ENCODE data around the gene STAT3.
"Not testable (repeated sequence)": the region's sequence is repeated elsewhere in the genome, so short reads cannot be mapped to it uniquely, and the experiment has no call there.

Gene STAT3

GRCh38 chr17:42338427-42338985 is 49.7 kb downstream of the STAT3 start:
- Histone ChIP-seq H3K27me3 (ENCODE audit: control insufficient read depth in 1 of 2, insufficient read depth in 2 of 2, low read length in 2 of 2) (no peaks in the 10 kb centered on the region), H3K9ac (ENCODE audit: low read length) (no peak overlapping the region), H3K9me3 (ENCODE audit: low read length) (no peaks in the 10 kb centered on the region), H3K27ac (ENCODE audit: low read depth, low read length) (no peak overlapping the region), H3K4me3 (ENCODE audit: low read depth in 1 of 2, low read length in 2 of 2) (no peak overlapping the region), H3K4me1 (ENCODE audit: insufficient read depth, low read length) (no peaks in the 10 kb centered on the region), H3K36me3 (ENCODE audit: insufficient read depth, low read length) (peaks cover 78% of the 10 kb centered on the region)

DNA sequence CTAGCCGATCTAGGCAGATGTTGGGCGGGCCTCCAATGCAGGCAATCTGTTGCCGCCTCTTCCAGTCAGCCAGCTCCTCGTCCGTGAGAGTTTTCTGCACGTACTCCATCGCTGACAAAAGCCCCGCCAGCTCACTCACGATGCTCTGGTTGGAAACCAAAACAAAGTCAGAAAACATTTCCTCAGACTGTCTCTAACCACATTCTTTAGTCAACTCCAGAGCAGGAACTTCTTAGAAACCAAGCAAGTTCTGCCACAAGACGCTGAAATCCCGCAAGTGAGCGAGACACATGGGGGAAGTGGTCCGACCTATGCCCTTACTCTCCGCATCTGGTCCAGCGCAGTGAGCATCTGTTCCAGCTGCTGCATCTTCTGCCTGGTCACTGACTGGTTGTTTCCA is 50.8 kb downstream of the STAT3 start:
- H3K36me3 ChIP-seq (ENCODE audit: insufficient read depth, low read length) = peaks cover 78% of the 10 kb centered on the region
- no peak overlapping the region for H3K27ac ChIP-seq (ENCODE audit: low read depth, low read length)
- no peaks in the 10 kb centered on the region for H3K9me3 ChIP-seq (ENCODE audit: low read length)

DNA sequence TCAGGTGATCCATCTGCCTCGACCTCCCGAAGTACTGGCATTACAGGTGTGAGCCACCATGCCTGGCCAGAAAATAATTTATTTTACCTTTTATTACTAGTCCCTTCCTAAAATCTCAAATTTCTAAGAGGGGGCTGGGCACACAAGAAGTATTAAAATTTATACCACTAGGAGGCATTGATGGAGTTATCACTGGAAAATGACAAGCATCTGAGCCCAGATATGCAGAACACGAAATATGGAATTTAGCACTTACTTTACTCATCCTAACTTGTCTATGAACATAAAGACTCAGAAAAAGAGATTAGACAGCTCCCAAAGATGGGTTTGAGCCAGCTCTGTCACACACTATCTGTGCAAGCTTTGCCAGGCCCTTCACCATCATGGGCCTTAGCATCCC is 53.6 kb downstream of the STAT3 start:
- Histone ChIP-seq H3K4me3 (ENCODE audit: low read depth in 1 of 2, low read length in 2 of 2) (no peak overlapping the region), H3K4me1 (ENCODE audit: insufficient read depth, low read length) (peaks cover 2% of the 10 kb centered on the region), H3K27me3 (ENCODE audit: control insufficient read depth in 1 of 2, insufficient read depth in 2 of 2, low read length in 2 of 2) (no peaks in the 10 kb centered on the region), H3K36me3 (ENCODE audit: insufficient read depth, low read length) (peaks cover 69% of the 10 kb centered on the region), H3K9ac (ENCODE audit: low read length) (no peak overlapping the region), H3K27ac (ENCODE audit: low read depth, low read length) (no peak overlapping the region), H3K9me3 (ENCODE audit: low read length) (no peaks in the 10 kb centered on the region)

More for the DNA sequence above, 50.8 kb downstream of the STAT3 start:
- Histone ChIP-seq H3K9ac (ENCODE audit: low read length) (no peak overlapping the region), H3K4me3 (ENCODE audit: low read depth in 1 of 2, low read length in 2 of 2) (no peak overlapping the region), H3K27me3 (ENCODE audit: control insufficient read depth in 1 of 2, insufficient read depth in 2 of 2, low read length in 2 of 2) (no peaks in the 10 kb centered on the region), H3K4me1 (ENCODE audit: insufficient read depth, low read length) (no peaks in the 10 kb centered on the region)

DNA sequence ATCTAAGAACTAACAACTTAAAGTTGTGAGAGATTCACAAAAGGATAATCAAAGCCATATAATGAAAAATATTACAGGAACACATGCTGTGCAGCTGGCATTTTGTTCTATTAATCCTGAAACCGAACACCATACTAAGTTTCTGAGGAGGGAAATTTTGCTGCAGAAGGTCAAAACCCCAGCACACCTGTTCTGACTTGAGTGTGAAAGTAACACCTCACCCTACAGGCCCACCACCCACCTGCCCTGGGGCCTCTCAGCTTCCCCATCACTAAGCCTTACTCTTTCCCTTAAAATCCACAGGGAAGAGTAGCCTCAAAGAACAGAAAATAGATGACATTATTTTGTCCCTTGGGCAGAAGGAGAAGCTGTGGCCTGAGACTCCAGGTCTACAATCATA is 55.2 kb downstream of the STAT3 start:
- H3K4me3 ChIP-seq (ENCODE audit: low read depth in 1 of 2, low read length in 2 of 2) = no peak overlapping the region
- H3K9me3 ChIP-seq (ENCODE audit: low read length) = no peaks in the 10 kb centered on the region
- H3K9ac ChIP-seq (ENCODE audit: low read length) = no peak overlapping the region
- H3K4me1 ChIP-seq (ENCODE audit: insufficient read depth, low read length) = peaks cover 16% of the 10 kb centered on the region
- H3K27me3 ChIP-seq (ENCODE audit: control insufficient read depth in 1 of 2, insufficient read depth in 2 of 2, low read length in 2 of 2) = no peaks in the 10 kb centered on the region
- H3K36me3 ChIP-seq (ENCODE audit: insufficient read depth, low read length) = peaks cover 62% of the 10 kb centered on the region
- no peak overlapping the region for H3K27ac ChIP-seq (ENCODE audit: low read depth, low read length)

- H3K27ac ChIP-seq (ENCODE audit: low read depth, low read length) = peak overlapping the region; percentile 28
- H3K4me3 ChIP-seq (ENCODE audit: low read depth in 1 of 2, low read length in 2 of 2) = no peak overlapping the region
- peaks cover 53% of the 10 kb centered on the region for H3K36me3 ChIP-seq (ENCODE audit: insufficient read depth, low read length)
Observed at GRCh38 chr17:42329025-42329976, 58.9 kb downstream of the STAT3 start.

GRCh38 chr17:42325026-42325425 is 63.2 kb downstream of the STAT3 start:
- peaks cover 61% of the 10 kb centered on the region for H3K36me3 ChIP-seq (ENCODE audit: insufficient read depth, low read length)
- H3K9me3 ChIP-seq (ENCODE audit: low read length) = no peaks in the 10 kb centered on the region
- H3K27me3 ChIP-seq (ENCODE audit: control insufficient read depth in 1 of 2, insufficient read depth in 2 of 2, low read length in 2 of 2) = no peaks in the 10 kb centered on the region
- no peak overlapping the region for H3K4me3 ChIP-seq (ENCODE audit: low read depth in 1 of 2, low read length in 2 of 2)
- peak overlapping the region; percentile 23 for H3K27ac ChIP-seq (ENCODE audit: low read depth, low read length)
- H3K9ac ChIP-seq (ENCODE audit: low read length) = no peak overlapping the region
- peaks cover 32% of the 10 kb centered on the region for H3K4me1 ChIP-seq (ENCODE audit: insufficient read depth, low read length)

More at GRCh38 chr17:42329025-42329976, 58.9 kb downstream of the STAT3 start:
- Histone ChIP-seq H3K9me3 (ENCODE audit: low read length) (no peaks in the 10 kb centered on the region), H3K4me1 (ENCODE audit: insufficient read depth, low read length) (peaks cover 23% of the 10 kb centered on the region), H3K9ac (ENCODE audit: low read length) (peak overlapping the region; percentile 13), H3K27me3 (ENCODE audit: control insufficient read depth in 1 of 2, insufficient read depth in 2 of 2, low read length in 2 of 2) (no peaks in the 10 kb centered on the region)

GRCh38 chr17:42323268-42323773 is 64.9 kb downstream of the STAT3 start:
- Histone ChIP-seq H3K27me3 (ENCODE audit: control insufficient read depth in 1 of 2, insufficient read depth in 2 of 2, low read length in 2 of 2) (no peaks in the 10 kb centered on the region), H3K9ac (ENCODE audit: low read length) (no peak overlapping the region), H3K9me3 (ENCODE audit: low read length) (no peaks in the 10 kb centered on the region), H3K4me1 (ENCODE audit: insufficient read depth, low read length) (peaks cover 16% of the 10 kb centered on the region), H3K36me3 (ENCODE audit: insufficient read depth, low read length) (peaks cover 73% of the 10 kb centered on the region), H3K4me3 (ENCODE audit: low read depth in 1 of 2, low read length in 2 of 2) (no peak overlapping the region), H3K27ac (ENCODE audit: low read depth, low read length) (peak overlapping the region; percentile 8)

DNA sequence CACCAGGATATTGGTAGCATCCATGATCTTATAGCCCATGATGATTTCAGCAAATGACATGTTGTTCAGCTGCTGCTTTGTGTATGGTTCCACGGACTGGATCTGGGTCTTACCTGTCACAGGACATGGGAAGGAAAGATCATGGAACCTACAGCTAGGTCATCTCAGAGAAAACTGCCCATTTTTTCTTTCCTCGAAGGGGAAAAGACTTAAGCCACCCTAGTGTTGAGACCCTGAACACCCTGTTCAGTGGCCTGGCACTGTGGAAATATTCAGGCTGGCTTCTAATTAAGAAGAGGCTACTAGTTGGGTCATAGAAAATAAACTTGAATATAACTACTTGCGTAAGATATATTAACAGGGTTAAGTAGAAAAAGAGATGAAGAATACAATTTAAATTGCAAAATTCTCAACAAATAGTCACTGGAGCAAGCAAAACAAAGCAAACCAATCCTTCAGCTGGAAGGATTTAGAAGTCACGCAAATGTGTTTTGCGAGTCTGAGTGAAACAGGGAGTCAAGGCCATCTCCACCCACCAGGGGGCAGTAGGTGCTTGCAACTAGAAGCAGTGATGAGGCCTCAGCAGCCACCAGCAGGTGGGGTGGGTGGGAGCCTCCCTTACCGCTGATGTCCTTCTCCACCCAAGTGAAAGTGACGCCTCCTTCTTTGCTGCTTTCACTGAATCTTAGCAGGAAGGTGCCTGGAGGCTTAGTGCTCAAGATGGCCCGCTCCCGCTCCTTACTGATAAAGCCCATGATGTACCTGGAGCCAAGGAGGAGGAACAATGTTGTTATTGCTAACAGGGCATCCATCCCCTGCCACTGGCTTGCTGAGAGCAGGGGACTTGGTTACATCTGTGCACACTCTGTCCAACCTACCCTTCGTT is 65.6 kb downstream of the STAT3 start:
- Histone ChIP-seq H3K4me3 (ENCODE audit: low read depth in 1 of 2, low read length in 2 of 2) (no peak overlapping the region), H3K27ac (ENCODE audit: low read depth, low read length) (peak overlapping the region; percentile 26), H3K36me3 (ENCODE audit: insufficient read depth, low read length) (peaks cover 76% of the 10 kb centered on the region), H3K27me3 (ENCODE audit: control insufficient read depth in 1 of 2, insufficient read depth in 2 of 2, low read length in 2 of 2) (no peaks in the 10 kb centered on the region), H3K9ac (ENCODE audit: low read length) (peak overlapping the region; percentile 2), H3K4me1 (ENCODE audit: insufficient read depth, low read length) (peaks cover 16% of the 10 kb centered on the region), H3K9me3 (ENCODE audit: low read length) (no peaks in the 10 kb centered on the region)

DNA sequence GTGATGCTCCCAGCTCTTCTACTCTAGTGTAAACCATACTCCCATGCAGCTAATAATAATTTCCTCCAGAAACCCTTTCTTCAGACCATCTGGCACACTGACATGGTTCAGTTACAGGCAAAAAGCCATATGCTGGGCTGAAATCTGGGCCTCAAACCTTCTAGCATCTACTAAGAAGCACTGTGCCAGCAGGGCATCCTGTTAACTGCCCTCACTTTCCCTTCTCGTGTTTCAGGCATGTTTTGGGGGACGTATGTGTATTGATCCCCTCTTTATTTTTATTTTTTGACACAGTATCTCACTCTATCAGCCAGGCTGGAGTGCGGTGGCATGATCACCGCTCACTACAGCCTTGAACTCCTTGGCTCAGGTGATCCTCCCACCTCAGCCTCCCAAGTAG is 66.7 kb downstream of the STAT3 start:
- no peaks in the 10 kb centered on the region for H3K9me3 ChIP-seq (ENCODE audit: low read length)
- H3K27me3 ChIP-seq (ENCODE audit: control insufficient read depth in 1 of 2, insufficient read depth in 2 of 2, low read length in 2 of 2) = no peaks in the 10 kb centered on the region
- peaks cover 78% of the 10 kb centered on the region for H3K36me3 ChIP-seq (ENCODE audit: insufficient read depth, low read length)
- no peak overlapping the region for H3K27ac ChIP-seq (ENCODE audit: low read depth, low read length)
- H3K9ac ChIP-seq (ENCODE audit: low read length) = no peak overlapping the region
- H3K4me1 ChIP-seq (ENCODE audit: insufficient read depth, low read length) = peaks cover 16% of the 10 kb centered on the region
- no peak overlapping the region for H3K4me3 ChIP-seq (ENCODE audit: low read depth in 1 of 2, low read length in 2 of 2)

DNA sequence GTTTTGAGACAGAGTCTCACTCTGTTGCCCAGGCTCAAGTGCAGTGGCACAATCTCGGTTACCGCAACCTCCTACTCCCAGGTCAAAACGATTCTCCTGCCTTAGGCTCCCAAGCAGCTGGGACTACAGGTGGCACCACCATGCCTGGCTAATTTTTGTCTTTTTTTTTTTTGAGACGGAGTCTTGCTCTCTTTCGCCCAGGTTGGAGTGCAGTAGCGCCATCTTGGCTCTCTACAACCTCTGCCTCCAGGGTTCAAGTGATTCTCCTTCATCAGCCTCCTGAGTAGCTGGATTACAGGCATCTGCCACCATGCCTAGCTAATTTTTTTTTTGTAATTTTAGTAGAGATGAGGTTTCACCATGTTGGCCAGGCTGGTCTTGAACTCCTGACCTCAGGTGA is 70.3 kb downstream of the STAT3 start:
- H3K9ac ChIP-seq (ENCODE audit: low read length); H3K4me1 ChIP-seq (ENCODE audit: insufficient read depth, low read length); H3K9me3 ChIP-seq (ENCODE audit: low read length); H3K27ac ChIP-seq (ENCODE audit: low read depth, low read length); H3K4me3 ChIP-seq (ENCODE audit: low read depth in 1 of 2, low read length in 2 of 2); H3K27me3 ChIP-seq (ENCODE audit: control insufficient read depth in 1 of 2, insufficient read depth in 2 of 2, low read length in 2 of 2): not testable (repeated sequence)
- H3K36me3 ChIP-seq (ENCODE audit: insufficient read depth, low read length) = peaks cover 85% of the 10 kb centered on the region

- Histone ChIP-seq H3K27me3 (ENCODE audit: control insufficient read depth in 1 of 2, insufficient read depth in 2 of 2, low read length in 2 of 2) (no peaks in the 10 kb centered on the region), H3K9me3 (ENCODE audit: low read length) (no peaks in the 10 kb centered on the region), H3K9ac (ENCODE audit: low read length) (no peak overlapping the region), H3K4me3 (ENCODE audit: low read depth in 1 of 2, low read length in 2 of 2) (no peak overlapping the region), H3K4me1 (ENCODE audit: insufficient read depth, low read length) (peaks cover 1% of the 10 kb centered on the region), H3K36me3 (ENCODE audit: insufficient read depth, low read length) (peaks cover 79% of the 10 kb centered on the region), H3K27ac (ENCODE audit: low read depth, low read length) (no peak overlapping the region)
Observed at GRCh38 chr17:42317266-42317845, 70.9 kb downstream of the STAT3 start.
